K562 (cell line): ENCODE data around the gene TMEM185B. TPM values are rescaled to one million over a fixed set of nuclear protein-coding genes. Genes with fewer than 3 reads are reported as not detected.
A peak's percentile ranks its signal among the peaks of the same experiment; 100 is the strongest.

Source experiments
- AFF4 ChIP-seq: sonication (generic); formaldehyde crosslinking; IDR thresholded peaks from 2 replicates; pipeline ENCODE4 v1.8.0; 2023; ENCODE audit warnings: mild to moderate bottlenecking, missing genetic modification reagents
- ASH1L ChIP-seq: fragments of 450-650 bp; IDR thresholded peaks from 2 replicates; pipeline ENCODE4 v1.6.1; 2018; ENCODE audit warnings: borderline replicate concordance, mild to moderate bottlenecking, low read depth; ENCODE audit not compliant: partially characterized antibody
- CBFA2T2 ChIP-seq: fragments of 450-650 bp; conservative IDR thresholded peaks from 2 replicates; pipeline ENCODE4 v1.6.1; 2017; ENCODE audit warnings: mild to moderate bottlenecking
- CTBP1 ChIP-seq: fragments of 450-650 bp; IDR thresholded peaks from 2 replicates; pipeline ENCODE4 v1.6.1; 2016; ENCODE audit warnings: borderline replicate concordance
- CXXC5 ChIP-seq: fragments of 250-450 bp; sonication (Bioruptor Pico); IDR thresholded peaks from 2 replicates; pipeline ENCODE4 v1.8.0; 2022; ENCODE audit warnings: inconsistent platforms, mild to moderate bottlenecking, moderate library complexity
- ETS1 ChIP-seq: conservative IDR thresholded peaks from 2 replicates; pipeline ENCODE4 v1.6.1; 2011; ENCODE audit warnings: low read depth, mild to moderate bottlenecking, low read length; ENCODE audit not compliant: control insufficient read depth
- FOSL1 ChIP-seq: fragments of 200-800 bp; sonication (Bioruptor generic); conservative IDR thresholded peaks from 2 replicates; pipeline ENCODE4 v1.6.1; 2016; ENCODE audit warnings: missing genetic modification characterization, missing compliant biosample characterization
- MEF2D ChIP-seq: conservative IDR thresholded peaks from 2 replicates; pipeline ENCODE4 v1.6.1; 2016; ENCODE audit warnings: low read depth, missing genetic modification characterization, missing compliant biosample characterization
- PURB ChIP-seq: sonication (generic); formaldehyde crosslinking; IDR thresholded peaks from 2 replicates; pipeline ENCODE4 v1.9.0; 2021; ENCODE audit warnings: low read depth, mild to moderate bottlenecking, missing genetic modification reagents
- RAD21 ChIP-seq, 2 experiments: fragments of 250-450 bp in 1 of 2; fragments of 450-650 bp in 1 of 2; sonication (Bioruptor Pico) in 1 of 2; formaldehyde crosslinking in 1 of 2; IDR thresholded peaks in 1 of 2; conservative IDR thresholded peaks in 1 of 2; 2 replicates each; pipeline versions ENCODE4 v1.4.0 to v1.8.0; 2020 to 2022; ENCODE audit warnings: mild to moderate bottlenecking in 2 of 2, moderate library complexity in 1 of 2
- RB1 ChIP-seq: fragments of 450-650 bp; IDR thresholded peaks from 2 replicates; pipeline ENCODE4 v1.6.1; 2017; ENCODE audit warnings: low read depth, mild to moderate bottlenecking
- RBFOX2 ChIP-seq: fragments of 200-400 bp; formaldehyde crosslinking; IDR thresholded peaks from 2 replicates; pipeline ENCODE4 v1.6.1; 2017; ENCODE audit warnings: low read depth, mild to moderate bottlenecking, low read length, moderate library complexity
- SRSF3 ChIP-seq: fragments of 200-400 bp; formaldehyde crosslinking; IDR thresholded peaks from 2 replicates; pipeline ENCODE4 v1.6.1; 2016; ENCODE audit warnings: mild to moderate bottlenecking, low read length, moderate library complexity; ENCODE audit not compliant: insufficient read depth
- TAF7 ChIP-seq: fragments of 450-650 bp; IDR thresholded peaks from 2 replicates; pipeline ENCODE4 v1.6.1; 2016; ENCODE audit warnings: missing genetic modification characterization, missing compliant biosample characterization
- TEAD2 ChIP-seq: fragments of 450-650 bp; IDR thresholded peaks from 2 replicates; pipeline ENCODE4 v1.6.1; 2016; ENCODE audit warnings: missing genetic modification characterization, control low read depth, missing compliant biosample characterization
- U2AF2 ChIP-seq: fragments of 200-400 bp; formaldehyde crosslinking; optimal IDR thresholded peaks from 2 replicates; pipeline ENCODE3; 2017; ENCODE audit warnings: low read depth, mild to moderate bottlenecking, low read length
- ZNF184 ChIP-seq: sonication (generic); formaldehyde crosslinking; IDR thresholded peaks from 2 replicates; pipeline ENCODE4 v1.5.0; 2020; ENCODE audit warnings: missing genetic modification reagents
- ZNF830 ChIP-seq: fragments of 250-450 bp; sonication (Bioruptor Pico); IDR thresholded peaks from 2 replicates; pipeline ENCODE4 v1.5.0; 2021; ENCODE audit warnings: mild to moderate bottlenecking
- polyA plus RNA-seq, 8 experiments: library from polyadenylated mRNA; depleted of rRNA in 4 of 8; stranded (reverse) in 5 of 8; unstranded in 3 of 8; fragments of >200 nt; fragmentation: Nextera tagmentation in 2 of 8; fragmentation: Illumina TruSeq in 1 of 8; extraction: Ambion mirVana in 2 of 8; extraction: Trizol in 1 of 8; gene quantifications; 2 replicates each; pipeline versions ENCODE4 v1.2.1 to v1.2.3, GENCODE V29; 2011 to 2014; ENCODE audit warnings: inconsistent platforms in 1 of 8, missing spikeins in 1 of 8
- total RNA-seq, 7 experiments: library from RNA; depleted of rRNA in 6 of 7; stranded (reverse); fragments of >200 nt in 6 of 7; fragmentation: Illumina TruSeq in 2 of 7; extraction: Trizol in 2 of 7; gene quantifications; 2 replicates each; pipeline versions ENCODE4 v1.2.1 to v1.2.3, GENCODE V29; 2011 to 2021; ENCODE audit warnings: low replicate concordance in 1 of 7
- TF ChIP-seq, protein P1 (sequence below): sonication (generic); formaldehyde crosslinking; IDR thresholded peaks from 2 replicates; pipeline ENCODE4 v1.8.1; 2023; ENCODE audit warnings: missing genetic modification reagents, mild to moderate bottlenecking, borderline replicate concordance

Gene TMEM185B
- total and polyA plus RNA-seq, 9 of the 15 experiments (the other 6 are each of a cell fraction or from before 2014, with no cell fraction given), result 2.9 to 28.2 (median 11.5) TPM

GRCh38 chr2:120177001-120177621, 46.1 kb downstream of the TMEM185B start (continued):
- TF ChIP-seq RBFOX2 (no peak), ETS1 (no peak), U2AF2 (no peak), CTBP1 (no peak; the same call in 1 of the 2 replicates), CXXC5 (CRISPR knock-in tag) (peak; percentile 22; the same call in 1 of the 2 replicates), TAF7 (tag) (no peak), SRSF3 (no peak), RAD21 (CRISPR knock-in tag; conservative IDR thresholded peaks at IDR 0.05 in 1 of 2, IDR thresholded peaks at IDR 0.05 in 1 of 2) (peak; percentile 36 to 63; a peak in 3 of 4 replicates), TEAD2 (tag) (no peak), MEF2D (tag) (no peak), PURB (CRISPR knock-in tag) (no peak), FOSL1 (tag) (no peak), RB1 (0 out of 2 replicates have a peak, but pooled peaks have one; percentile 3), ZNF184 (CRISPR knock-in tag) (no peak), ZNF830 (CRISPR knock-in tag) (no peak), CBFA2T2 (no peak), AFF4 (CRISPR knock-in tag) (no peak), ASH1L (no peak)
- TF ChIP-seq, protein P1, sequence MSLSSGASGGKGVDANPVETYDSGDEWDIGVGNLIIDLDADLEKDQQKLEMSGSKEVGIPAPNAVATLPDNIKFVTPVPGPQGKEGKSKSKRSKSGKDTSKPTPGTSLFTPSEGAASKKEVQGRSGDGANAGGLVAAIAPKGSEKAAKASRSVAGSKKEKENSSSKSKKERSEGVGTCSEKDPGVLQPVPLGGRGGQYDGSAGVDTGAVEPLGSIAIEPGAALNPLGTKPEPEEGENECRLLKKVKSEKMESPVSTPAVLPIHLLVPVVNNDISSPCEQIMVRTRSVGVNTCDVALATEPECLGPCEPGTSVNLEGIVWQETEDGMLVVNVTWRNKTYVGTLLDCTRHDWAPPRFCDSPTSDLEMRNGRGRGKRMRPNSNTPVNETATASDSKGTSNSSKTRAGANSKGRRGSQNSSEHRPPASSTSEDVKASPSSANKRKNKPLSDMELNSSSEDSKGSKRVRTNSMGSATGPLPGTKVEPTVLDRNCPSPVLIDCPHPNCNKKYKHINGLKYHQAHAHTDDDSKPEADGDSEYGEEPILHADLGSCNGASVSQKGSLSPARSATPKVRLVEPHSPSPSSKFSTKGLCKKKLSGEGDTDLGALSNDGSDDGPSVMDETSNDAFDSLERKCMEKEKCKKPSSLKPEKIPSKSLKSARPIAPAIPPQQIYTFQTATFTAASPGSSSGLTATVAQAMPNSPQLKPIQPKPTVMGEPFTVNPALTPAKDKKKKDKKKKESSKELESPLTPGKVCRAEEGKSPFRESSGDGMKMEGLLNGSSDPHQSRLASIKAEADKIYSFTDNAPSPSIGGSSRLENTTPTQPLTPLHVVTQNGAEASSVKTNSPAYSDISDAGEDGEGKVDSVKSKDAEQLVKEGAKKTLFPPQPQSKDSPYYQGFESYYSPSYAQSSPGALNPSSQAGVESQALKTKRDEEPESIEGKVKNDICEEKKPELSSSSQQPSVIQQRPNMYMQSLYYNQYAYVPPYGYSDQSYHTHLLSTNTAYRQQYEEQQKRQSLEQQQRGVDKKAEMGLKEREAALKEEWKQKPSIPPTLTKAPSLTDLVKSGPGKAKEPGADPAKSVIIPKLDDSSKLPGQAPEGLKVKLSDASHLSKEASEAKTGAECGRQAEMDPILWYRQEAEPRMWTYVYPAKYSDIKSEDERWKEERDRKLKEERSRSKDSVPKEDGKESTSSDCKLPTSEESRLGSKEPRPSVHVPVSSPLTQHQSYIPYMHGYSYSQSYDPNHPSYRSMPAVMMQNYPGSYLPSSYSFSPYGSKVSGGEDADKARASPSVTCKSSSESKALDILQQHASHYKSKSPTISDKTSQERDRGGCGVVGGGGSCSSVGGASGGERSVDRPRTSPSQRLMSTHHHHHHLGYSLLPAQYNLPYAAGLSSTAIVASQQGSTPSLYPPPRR, result no peak
